D721Med (cell line): Measurements from ENCODE around the gene ICE2.

Experiments
- DNase-seq: peaks from one replicate; pipeline ENCODE4 v3.0.0; 2011; ENCODE audit warnings: low spot score; ENCODE audit not compliant: insufficient read length
- FAIRE-seq: peaks from 2 replicates; lab custom pipeline; 2011; peaks lifted over from hg19 to GRCh38; lab: Jason Lieb, UNC
- TF ChIP-seq, protein P1 (sequence below): IDR thresholded peaks from 2 replicates; pipeline ENCODE4 v1.5.1; 2012; ENCODE audit warnings: mild to moderate bottlenecking, control low read depth; ENCODE audit not compliant: insufficient read depth; ENCODE audit errors: missing control alignments

ICE2 gene

DNA sequence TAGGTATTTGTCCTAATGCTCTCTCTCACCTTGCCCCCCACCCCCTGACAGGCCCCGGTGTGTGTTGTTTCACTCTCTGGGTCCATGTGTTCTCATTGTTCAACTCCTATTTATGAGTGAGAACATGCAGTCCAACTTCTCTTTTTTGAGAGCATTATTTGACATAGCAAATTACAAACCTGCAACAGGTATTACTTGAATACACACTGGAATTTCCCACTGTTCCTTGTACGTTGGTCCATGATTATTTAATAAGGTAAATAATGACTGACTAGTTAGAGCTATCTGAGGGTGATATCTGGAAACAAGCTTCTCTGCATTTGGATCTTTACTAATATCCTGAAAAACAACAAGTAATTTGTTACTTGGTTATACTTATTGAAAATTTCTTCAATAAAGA, 24.1 kb downstream of the ICE2 start:
- TF ChIP-seq, protein P1, sequence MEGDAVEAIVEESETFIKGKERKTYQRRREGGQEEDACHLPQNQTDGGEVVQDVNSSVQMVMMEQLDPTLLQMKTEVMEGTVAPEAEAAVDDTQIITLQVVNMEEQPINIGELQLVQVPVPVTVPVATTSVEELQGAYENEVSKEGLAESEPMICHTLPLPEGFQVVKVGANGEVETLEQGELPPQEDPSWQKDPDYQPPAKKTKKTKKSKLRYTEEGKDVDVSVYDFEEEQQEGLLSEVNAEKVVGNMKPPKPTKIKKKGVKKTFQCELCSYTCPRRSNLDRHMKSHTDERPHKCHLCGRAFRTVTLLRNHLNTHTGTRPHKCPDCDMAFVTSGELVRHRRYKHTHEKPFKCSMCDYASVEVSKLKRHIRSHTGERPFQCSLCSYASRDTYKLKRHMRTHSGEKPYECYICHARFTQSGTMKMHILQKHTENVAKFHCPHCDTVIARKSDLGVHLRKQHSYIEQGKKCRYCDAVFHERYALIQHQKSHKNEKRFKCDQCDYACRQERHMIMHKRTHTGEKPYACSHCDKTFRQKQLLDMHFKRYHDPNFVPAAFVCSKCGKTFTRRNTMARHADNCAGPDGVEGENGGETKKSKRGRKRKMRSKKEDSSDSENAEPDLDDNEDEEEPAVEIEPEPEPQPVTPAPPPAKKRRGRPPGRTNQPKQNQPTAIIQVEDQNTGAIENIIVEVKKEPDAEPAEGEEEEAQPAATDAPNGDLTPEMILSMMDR = no peak
- DNase-seq (no peak), FAIRE-seq (no peak)

DNA sequence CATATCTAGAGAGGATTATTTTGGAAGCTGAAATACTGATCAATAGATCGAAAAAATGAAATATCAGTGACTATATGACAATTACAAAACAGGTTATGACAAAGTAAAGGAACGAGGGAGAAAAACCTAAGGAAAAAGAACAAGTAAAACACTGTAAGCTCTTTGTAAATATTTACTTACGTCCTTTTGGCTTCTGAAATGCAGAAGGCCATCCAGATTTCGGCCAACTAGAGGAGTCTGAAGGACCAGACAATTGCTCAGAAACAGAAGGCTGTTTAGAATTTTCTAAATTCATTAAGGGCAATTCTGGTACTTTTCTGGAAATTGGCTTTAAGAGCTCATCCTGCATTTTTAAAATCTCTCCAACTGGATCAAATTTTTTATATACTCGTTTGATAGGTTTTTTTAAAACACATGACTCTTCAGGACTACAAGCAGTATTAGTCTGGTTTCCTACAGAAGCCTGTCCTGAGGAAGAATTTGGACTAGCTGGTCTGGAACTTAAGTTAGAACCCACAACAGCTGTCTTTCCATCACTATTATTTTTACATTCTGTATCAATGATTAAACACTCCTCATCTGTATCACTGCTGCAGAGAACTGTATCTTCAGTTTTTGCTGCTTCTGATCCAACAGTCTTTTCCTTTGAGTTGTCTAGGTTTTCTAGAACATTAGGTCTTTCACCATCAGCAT, 30.1 kb downstream of the ICE2 start:
- FAIRE-seq = no peak
- TF ChIP-seq, protein P1 = no peak
- no peak for DNase-seq

DNA sequence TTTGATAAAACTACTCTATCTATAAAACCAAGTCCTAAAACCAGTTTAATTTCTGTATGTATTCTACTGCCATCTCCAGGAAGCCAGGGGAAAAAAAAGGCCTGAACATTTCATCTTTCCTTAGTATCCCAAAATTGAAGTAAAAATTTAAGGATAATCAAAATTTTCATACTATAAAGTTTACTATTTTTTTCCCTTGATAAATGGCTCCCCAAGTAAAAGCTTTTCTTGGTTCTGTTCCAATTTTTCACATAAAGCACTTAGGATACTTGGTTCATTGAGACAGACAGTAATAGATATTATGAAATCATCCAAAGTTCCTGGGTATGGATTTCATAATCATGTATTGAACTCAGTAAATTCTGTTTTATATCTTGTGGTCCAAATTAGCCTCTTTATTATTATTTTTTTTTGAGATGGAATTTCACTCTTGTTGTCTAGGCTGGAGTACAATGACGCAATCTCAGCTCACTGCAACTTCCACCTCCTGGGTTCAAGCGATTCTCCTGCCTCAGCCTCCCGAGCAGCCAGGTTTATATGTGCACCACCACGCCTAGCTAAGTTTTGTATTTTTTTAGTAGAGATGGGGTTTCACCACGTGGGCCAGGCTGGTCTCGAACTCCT, 34.5 kb downstream of the ICE2 start:
- TF ChIP-seq, protein P1 = peak; percentile 55
- DNase-seq (no peak), FAIRE-seq (no peak)

DNA sequence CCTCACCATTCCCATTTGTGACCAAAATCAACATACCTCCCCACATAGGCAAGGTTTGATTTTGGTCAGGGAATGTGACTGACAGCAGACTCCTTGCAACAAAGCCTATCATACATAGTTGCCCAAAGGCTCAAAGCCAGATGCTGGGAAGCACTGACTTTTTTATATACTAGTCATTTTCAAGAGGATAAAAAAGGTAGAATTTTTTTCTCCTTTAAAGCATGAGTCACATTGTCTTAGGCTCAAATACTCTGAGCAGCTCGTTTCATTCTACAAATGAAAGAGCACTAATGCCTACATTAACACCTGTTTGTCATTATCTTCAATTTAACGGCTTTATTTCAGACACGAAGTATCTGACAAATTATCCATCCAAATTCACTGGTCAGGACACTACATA, 36.2 kb downstream of the ICE2 start:
- TF ChIP-seq, protein P1 = no peak
- no peak for FAIRE-seq
- no peak for DNase-seq

DNA sequence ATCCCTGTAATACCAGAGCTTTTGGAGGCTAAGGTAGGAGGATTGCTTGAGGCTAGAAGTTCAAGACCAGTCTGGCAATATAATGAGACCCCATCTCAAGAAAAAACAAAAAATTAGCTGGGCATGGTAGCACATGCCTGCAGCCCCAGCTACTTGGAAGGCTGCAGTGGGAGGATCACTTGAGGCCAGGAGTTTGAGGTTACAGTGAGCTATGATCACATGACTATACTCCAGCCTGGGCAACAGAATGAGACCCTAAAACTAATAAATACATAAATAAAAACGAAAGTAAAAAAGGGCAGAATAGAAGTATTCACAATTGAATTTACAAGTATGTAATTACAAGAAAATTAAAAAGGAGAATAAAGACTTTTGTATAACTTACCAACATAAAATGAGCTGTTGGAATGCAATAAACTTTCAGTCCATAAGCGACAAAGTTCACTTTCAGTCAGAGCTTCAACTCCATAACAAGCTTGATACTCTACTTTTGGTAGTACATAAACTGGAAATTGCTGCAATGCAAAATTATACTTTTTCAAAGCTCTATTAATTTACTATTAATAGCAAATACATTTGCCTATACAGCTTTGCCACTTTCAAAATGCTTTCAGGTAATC, 36.8 kb downstream of the ICE2 start:
- no peak for FAIRE-seq
- DNase-seq = no peak
- TF ChIP-seq, protein P1 = no peak

DNA sequence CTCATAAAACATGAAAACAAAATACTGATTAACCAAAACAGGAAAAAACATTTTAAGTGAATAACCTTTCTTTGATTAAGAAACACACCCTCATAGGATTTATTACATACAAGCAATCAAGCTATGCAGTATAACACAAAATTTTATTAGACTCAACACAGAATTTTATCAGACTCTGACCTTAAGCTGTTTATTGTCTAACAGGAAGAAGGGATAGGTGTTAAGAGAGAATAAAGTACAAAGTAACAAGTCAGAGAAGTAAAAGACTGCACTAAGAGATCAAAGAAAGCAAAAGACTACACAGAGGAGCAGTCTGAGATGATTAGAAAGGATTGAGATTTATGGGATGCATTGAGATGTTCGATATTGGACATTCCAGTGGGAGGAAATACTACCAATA, 37.6 kb downstream of the ICE2 start:
- DNase-seq (no peak), FAIRE-seq (no peak)
- TF ChIP-seq, protein P1 = no peak

DNA sequence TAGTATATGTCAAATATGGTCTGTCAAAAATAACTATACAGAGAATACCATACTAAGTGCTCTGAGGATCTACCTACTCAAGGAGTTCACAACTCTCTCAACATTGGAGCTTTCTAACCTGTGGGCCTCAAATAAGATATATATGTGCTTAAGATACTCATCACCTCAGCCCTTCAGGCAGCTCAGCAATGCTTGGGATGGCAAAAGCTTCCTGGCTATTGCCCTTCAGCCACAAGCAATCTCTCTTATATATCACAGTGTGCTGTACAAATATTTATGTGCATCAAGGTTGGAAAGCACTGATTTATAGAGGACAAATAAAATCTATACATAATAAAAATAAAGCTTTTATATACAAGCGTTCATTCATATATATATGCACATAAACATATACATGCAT, 40.3 kb downstream of the ICE2 start:
- FAIRE-seq = no peak
- DNase-seq = no peak
- TF ChIP-seq, protein P1 = no peak
